ENCODE results near the gene S100P.

- no peak for TF ChIP-seq CTCF (IDR thresholded peaks at IDR 0.05)
- no peak for TF ChIP-seq POLR2AphosphoS5 (IDR thresholded peaks at IDR 0.05)
Observed at GRCh38 chr4:6659897-6660296, 33.8 kb upstream of the S100P start.

Data from prostate gland (tissue), 2 donors.